GM12891 (cell line): ENCODE data around the gene TMEM51.

Source experiments
- POLR2A ChIP-seq: IDR thresholded peaks from 2 replicates; pipeline ENCODE4 v1.6.1; 2011; ENCODE audit warnings: low read depth, low read length, control low read depth
- POLR2AphosphoS5 ChIP-seq: IDR thresholded peaks from 2 replicates; pipeline ENCODE4 v1.6.1; 2011; ENCODE audit warnings: low read depth, low read length, control low read depth
- SPI1 ChIP-seq: IDR thresholded peaks from 2 replicates; pipeline ENCODE4 v1.6.1; 2011; ENCODE audit warnings: low read depth, low read length, control low read depth
- TAF1 ChIP-seq: IDR thresholded peaks from 2 replicates; pipeline ENCODE4 v1.6.1; 2011; ENCODE audit warnings: low read depth, low read length, control low read depth

DNA sequence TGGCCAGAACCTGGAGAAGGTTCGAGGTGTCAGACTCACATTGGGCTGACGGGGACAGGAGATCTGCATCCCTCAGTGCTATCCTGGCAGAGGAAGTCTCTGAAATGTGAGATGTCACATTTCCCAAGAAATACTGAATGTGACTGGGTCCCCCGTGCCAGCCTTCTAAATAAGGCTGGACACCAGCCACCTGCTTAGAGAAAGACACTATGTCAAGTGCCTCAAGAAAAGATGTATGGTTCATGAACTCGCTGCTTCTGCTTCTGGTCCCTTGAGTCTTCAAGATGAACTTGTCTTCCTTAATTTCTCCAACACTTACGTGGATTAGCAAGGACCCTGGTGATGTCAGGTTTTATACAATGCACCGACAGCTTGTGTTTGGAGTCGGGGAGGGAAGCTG, 51.4 kb downstream of the TMEM51 start:
- no peak for TF ChIP-seq POLR2AphosphoS5
- TF ChIP-seq POLR2A, result no peak
- TF ChIP-seq TAF1, result no peak
- no peak for TF ChIP-seq SPI1
